ENCODE data around the gene SLC48A1.
"Not testable (repeated sequence)": the region's sequence is repeated elsewhere in the genome, so short reads cannot be mapped to it uniquely, and the experiment has no call there.

SLC48A1 gene

DNA sequence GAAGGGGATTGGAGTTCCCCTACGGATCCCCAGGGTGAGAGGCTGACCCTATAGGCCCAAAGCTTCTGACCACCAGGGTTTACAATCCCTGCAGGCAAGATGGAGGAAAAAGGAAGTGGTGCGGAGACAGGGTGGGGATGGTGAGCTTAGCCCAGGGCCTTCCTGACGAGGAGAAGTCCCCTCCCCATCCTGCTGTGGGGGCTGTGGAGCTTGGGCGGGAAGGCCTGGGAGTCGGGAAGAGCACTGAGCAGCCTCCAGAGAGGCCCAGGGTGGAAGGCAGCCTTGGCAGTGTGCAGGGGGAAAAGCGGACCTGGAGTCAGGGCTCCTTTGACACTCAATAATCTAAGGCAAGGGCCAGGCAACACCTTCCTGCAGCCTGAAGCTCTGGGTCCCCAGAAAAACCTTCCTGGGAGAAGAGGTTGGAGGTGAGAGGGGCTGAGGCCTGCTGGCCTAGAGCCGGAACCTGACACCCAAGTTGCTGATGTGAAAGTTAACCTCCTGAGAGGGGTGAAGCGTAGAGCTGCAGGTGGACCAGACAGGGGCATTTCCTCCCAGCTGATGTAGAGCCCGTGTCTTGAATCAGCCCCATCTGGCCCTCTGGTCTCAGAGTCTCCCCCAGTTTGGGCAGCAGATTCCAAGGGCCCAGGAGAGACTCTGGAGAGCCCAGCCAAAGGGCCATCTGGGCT lies 40.6 kb downstream of the SLC48A1 start:
- DNase-seq = no peak

DNA sequence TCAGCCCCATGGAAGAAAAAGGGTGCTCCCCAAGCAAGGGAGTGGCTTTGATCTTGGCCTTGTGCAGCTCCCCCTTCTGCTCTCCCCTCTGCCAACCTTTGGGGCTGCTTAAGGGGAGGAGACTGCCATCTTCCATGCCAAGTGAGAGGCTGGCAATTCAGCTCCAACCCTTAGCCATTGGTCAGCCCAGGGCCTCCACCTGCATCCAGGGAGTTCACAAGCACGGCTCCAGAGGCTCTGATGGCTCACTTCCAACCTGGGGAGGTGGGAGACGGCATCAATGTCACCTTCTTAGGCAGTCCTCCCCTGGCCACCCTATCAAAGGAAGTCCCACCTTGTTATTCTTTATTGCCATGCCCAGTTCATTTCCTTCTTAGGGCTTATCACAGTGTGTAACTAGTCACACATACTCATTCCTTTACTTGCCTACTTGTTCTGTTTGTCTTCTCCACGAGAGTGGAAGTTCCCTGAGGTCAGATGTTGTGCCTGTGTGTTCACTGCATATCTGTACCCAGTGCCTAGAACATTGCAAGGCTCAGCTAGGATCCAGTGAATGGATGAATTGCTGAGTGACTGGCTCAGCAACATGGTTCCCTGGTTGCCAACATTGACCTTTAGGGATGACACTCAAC lies 41.6 kb downstream of the SLC48A1 start:
- DNase-seq = no peak

DNA sequence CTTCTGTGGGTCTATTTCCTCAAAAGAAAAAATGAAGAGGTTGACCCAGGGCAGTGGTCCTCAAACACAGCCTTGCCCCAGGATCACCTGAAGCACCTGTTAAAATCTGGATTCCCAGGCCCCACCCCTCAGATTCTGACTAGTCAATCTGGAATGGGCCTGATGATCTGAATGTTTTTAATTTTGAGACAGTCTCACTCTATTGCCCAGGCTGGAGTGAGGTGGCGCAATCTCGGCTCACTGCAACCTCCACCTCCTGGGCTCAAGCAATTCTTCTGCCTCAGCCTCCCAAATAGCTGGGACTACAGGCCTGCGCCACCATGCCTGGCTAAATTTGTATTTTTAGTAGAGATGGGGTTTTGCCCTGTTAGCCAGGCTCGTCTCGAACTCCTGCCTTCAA lies 42.4 kb downstream of the SLC48A1 start:
- DNase-seq = not testable (repeated sequence)

DNA sequence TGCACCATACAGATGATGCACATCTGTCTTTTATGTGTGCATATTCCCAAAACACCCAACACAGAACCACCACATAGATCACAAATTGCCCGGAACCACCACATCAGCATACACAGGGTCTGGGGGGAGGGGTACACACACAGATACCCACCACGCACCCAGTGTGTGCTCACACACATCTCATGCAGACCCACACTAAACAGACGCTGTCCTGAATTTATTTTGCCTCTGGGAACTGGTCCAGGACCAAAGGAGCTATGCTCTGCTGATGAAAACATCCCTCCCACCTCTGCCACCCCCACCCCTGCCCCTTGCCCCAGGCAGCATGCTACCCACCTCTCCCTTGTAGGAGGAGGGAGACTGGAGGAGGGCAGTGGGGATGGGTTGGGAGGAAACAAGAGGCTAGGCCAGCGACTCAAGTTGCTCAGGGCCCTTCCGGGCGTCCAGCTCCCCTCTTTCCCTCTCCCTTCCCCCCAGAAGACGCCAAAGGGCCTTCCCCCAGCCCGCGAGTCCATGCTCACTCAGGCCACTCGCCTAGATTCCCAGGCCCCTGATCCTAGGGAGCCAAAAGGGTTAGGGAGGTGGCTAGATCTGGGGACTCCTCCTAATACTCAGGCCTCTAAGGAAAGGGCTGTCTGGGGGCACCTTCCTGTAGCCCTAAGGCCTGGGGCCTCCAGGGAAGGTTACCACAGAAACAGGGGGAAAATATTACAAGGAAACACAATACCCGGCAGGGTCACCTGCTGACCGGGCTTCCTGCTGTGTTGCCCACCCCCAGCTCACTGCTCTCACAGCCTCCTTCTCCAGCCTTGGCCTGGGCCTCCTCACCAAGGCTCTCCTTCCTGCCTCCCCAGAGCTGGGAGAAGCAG lies 43.6 kb downstream of the SLC48A1 start:
- DNase-seq = no peak

DNA sequence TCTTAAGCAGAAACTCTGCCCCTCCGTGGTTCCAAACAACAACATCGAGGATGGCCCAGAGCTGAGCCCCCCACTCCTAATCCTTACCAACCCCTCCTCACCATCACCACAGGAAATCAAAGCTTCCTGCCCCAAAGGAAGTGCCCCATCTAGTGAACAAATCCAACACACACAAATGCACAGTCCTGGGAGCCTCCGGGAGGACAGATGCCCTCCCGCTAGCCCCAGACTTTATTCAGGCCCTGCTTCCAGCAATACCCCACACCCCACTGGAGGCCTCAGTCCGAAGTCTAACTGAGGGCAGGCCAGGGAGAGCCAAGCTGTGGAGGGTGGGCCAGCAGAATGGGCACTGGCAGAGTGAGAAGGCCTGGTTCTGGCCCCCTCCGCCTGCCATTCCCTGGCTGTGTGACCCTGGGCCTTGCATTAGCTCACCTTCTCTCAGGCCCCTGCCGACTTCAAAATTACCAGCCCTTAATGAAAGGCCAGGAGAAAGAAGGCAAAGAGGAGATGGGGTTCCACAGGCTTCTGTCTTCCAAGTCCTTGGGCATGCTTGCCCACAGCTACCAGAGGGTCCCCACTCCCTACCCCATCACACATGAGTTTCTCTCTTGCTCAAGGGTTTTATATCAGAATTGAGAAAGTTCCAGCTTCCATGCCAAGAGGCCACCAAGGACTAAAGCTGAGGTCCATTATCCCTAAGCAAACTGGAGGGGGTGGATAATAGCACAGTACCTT lies 44.4 kb downstream of the SLC48A1 start:
- DNase-seq = no peak

DNA sequence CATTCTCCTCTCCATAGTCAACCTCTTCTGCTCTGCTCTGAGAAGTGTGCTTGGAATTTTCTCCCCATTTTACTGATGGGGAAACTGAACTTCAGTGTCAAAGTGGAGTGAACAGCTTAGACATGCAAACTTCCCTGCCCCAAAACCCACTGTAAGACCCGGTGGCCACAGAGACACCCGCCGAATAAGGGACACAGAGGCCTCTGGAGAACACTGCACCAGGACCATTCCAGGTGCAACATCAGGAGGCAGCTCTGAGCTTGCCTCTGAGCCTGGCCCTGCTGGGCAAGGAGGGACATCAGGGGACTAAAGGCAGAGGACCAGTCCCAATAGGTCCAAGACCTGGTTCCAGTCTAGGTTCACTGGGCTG lies 45.0 kb downstream of the SLC48A1 start:
- DNase-seq = no peak

DNA sequence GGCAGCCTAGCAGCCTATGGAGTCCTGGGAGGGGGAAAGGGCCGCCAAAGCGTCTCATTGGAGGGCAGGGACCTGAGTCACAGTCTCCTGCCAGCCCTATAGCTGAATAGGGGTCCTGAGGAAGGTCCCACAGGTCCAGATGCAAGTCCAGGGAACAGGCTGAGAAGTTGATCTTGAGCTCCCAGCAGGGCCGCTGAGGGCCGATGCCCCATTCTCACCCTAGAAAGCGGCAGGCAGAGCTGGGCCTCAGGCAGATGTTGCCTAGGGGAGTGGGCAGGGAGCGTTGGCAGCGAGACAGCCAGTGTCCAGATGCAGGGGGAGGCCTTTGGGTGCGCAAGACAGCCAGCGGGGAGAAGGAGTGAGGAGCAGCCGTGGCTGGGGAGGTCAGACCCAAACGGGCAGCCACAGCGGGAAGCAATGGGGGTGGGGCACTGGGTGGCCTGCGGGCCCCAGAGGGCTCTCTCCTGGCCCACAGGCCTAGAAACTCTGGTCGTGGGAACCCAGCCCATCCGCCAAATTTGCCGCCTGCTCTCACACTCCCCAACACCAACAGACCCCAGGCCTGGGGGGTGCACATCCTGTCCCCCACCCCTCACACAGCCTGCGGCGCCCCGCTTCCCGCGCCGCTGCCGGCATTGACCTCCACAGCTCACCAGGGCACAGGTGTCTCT lies 45.6 kb downstream of the SLC48A1 start:
- DNase-seq = no peak

DNA sequence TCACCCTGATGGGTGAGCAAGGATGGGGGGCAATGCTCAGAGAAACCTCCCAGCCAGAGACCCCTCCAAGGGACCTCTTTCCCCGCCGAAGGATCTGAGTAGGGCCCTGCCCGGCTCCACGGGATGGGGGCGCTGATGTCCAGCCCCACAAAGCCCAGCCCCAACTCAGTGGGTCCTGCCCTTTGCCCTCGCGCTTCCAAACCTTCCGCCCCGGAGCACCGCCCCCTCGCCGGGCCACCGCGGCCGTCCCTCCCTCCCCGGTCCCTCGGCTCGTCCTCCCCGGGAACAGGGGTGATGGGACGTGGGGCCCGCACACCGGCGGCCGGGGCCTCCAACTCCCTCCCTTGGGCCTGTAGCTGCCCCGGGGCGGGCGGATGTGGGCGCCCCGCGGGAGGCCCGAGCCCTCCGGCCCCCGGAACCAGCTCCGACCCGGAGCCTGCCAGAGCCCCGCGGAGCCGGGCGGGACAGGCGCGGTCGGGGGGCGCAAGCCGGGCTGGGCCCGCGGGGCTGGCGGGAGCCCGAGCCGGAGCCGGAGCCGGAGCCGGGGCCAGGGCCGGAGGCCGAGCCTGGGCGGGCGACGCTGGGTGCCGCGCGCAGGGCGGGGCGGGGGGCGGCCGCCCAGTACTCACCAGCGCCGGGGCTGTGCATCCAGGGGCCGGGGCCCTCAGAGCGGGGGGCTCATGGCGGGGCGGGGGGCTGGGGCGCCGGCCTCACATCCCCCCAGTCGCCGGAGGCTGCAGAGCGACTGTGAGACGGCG lies 46.3 kb downstream of the SLC48A1 start:
- no peak for DNase-seq

DNA sequence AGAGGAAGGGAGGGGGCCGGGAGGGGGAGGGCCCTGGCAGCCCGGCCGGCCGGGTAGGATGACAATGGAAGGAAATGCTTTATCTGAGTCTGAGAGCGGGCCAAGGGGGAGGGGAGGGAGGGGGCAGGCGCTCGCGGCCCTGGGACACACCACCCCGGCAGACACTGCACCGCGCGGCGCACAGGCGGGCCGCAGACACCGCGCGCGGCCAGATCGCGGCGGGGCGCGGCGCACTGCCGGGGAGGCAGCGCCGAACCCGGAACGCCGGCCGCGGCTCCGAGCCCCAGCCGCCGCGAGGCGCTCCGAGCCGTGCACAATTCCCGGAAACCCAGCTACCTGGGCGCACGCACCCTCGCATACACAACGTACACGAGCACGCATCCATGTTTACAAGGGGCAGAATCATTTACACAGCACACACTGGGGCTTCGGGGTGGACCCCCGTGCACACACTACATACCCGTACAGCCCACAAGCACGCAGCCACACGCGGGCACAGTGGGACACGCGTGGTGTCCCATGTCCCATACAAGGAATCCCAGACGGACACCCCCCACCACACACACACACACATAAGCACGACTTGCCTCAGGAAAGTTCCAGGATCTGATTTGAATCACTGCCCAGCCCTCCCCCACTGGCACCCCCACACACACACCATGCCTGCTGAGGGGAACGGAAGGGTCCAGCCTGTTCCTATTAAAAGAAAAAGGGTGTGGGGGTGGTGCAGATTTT lies 47.0 kb downstream of the SLC48A1 start, which contains the start of gene HDAC7:
HDAC7 (minus strand) TSS at position 8 of the 735 bp plus-strand sequence. CDS start 118 bp downstream, outside the sequence.
- no peak for DNase-seq

DNA sequence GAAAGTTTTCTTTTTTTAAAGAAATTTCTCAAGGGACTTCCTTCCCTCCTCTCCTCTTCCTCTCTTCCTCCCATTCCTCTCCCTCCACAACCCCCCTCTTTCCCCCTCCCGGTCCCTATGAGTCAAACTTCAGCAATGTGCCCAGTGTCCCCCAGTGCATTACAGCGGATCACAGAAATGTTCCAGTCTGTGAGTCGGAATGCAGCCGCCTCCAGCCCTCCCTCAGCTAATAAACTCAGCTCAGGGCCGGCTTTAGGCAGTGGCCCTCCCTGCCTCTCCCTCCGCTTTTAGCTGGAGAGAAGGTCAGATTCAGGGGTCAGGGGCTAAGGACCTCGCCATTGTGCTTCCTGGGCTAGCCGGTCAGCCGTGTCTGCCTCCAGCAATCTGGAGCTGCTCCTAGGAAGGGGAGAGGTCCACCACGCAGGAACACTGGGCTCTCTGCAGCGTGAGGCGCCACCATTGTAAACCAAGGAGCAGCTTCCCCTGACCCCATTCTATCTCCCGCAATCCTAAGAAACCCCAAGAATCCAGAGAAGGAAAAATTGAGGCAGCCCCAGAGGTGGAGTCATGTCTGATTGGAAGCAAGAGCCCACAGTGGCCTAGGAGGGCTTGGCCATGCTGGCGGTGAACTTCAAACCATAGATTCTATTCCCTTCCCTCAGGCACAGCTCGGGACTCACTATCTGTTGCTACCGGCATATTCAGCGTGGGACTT lies 47.8 kb downstream of the SLC48A1 start:
- DNase-seq = peak; percentile 74

DNA sequence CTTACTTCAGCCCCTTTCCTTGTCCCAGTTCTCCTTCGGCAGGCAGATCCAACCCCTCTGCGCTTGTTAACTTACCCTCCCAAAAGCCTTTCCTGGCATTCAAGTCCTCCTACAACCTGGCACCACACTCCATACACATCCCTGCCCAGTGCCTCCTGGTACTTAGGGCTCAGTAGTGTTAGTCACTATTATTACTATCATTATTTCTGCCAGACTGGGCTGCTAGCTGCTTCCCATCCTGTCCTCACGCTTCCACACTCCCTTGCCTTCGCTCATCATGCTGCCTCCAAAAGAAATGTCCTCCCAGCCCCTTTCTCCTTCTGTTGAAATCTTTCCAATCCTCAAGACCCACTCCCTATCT lies 48.3 kb downstream of the SLC48A1 start:
- DNase-seq = no peak

DNA sequence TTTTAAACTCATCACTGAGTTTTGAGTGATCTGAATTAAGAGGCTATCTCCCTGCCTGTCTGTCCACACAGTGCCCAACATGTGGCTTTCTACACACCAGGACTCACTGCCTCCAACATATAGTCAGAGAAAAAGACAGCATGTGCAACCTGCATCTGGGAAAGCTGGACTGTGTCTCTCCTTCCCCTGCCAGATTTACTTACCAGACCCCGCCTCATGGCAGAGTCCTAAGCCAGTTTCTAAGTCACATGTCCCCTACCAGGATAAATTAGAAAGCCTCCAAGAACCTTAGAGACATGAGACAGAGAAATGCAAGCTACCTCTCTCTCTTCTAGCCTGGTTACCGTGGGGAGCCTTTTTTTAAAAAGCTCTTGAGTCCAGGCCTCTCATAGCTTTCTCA lies 49.4 kb downstream of the SLC48A1 start:
- no peak for DNase-seq

DNA sequence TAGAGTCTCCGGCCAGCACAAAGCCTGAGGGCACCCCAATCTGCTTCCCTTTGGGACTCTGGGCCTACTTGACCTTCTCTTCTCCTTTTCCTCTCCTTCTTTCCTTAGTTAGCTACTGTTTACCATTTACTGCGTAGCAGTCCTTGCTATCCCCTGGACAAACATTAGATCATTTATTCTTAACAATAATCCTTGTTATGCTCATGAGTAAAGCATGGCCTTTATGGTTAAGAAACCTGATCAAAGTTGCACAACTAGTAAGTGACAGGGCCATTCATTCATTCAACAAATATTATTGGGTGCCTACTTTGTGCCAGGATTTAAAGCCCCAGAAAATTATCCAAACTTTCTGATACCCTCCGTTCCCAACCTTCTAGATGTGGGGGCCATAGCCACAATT lies 49.8 kb downstream of the SLC48A1 start:
- no peak for DNase-seq

DNA sequence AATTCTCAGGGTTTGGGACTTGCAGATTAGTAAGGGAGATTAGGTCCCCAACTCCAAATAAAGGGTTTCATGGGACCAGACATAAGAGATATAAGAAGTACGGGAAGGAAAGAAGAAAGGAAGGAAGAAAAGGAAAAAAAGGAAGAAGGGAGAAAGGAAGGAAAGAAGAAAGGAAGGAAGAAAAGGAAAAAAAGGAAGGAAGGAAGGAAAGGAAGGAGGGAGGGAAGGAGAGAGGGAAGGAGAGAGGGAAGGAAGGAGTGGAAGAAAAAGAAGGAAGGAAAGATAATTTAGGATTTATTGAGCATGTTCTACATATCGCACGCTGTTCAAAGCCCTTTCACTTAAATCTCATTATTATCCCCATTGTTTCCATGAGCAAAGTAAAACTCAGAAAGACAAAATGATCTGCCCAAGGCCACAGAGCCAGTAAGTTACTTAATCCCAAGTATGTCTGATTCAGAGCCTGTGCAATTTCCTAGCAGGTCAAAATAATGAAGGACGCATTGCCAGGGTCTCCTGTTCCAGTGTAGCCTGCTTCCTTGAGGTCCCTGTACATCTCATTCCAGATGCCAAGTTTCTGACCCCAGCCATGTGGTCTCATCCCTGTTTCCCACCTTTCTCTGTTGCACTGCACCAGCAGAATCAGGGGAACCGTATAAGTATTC lies 50.5 kb downstream of the SLC48A1 start:
- DNase-seq = no peak

DNA sequence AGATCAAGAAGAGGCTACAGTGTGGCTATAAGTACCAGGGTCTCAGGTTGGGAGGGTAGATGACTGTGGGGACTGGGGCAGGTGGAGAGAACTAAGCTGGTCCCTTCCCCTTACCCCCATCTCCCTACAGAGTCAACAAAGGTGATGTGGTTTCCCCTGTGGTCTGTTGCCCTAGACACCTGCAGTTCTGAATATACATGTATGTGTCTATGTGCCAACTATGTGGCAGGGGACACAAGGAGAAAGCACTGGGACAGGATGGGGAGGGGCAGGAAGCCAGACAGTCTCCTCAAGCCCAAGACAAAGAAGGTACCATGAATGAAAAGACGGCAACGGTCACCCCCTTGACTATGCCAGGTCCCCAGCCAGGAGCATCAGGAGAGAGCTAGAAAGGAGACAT lies 51.2 kb downstream of the SLC48A1 start:
- no peak for DNase-seq

DNA sequence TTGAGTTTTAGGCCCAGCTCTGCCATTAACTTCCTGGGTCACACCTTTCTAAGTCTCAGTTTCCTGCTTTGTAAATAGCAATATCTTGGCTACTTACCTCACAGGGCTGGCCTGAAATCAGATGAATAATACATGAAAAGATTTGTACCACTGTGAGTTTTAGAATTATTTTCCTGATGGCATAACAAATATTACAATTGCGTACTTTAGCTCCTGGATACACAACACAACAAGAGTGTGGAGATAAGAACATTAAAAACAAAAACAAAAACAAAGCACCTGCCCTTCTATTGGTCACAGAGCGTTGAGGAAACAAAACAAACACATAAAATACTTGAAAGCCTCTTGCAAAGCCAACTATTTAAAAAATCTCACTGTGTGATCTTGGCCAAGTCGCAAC lies 51.6 kb downstream of the SLC48A1 start:
- DNase-seq = no peak

DNA sequence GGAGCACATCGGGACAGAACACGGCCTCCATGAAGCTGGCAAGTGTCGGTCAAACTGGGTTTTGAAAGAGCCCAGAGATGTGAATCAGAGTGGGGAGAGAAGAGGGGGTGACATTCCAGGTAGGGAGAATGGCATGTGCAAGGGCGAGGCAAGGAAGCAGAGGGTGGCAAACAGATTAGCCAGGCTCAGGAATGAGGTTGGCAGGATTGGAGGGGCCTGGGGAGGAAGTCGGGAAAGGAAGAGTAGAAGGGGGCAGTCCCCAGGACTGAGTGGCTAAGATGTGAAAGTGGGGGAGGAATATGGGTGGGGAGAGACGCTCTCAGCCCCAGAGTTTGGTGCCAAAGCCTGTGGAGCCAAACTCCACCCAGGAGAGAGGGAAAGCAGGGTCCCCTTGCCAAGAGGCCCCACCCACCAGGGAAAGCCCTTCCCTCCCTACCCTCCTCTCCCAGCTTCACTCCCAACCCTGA lies 52.2 kb downstream of the SLC48A1 start:
- DNase-seq = no peak

DNA sequence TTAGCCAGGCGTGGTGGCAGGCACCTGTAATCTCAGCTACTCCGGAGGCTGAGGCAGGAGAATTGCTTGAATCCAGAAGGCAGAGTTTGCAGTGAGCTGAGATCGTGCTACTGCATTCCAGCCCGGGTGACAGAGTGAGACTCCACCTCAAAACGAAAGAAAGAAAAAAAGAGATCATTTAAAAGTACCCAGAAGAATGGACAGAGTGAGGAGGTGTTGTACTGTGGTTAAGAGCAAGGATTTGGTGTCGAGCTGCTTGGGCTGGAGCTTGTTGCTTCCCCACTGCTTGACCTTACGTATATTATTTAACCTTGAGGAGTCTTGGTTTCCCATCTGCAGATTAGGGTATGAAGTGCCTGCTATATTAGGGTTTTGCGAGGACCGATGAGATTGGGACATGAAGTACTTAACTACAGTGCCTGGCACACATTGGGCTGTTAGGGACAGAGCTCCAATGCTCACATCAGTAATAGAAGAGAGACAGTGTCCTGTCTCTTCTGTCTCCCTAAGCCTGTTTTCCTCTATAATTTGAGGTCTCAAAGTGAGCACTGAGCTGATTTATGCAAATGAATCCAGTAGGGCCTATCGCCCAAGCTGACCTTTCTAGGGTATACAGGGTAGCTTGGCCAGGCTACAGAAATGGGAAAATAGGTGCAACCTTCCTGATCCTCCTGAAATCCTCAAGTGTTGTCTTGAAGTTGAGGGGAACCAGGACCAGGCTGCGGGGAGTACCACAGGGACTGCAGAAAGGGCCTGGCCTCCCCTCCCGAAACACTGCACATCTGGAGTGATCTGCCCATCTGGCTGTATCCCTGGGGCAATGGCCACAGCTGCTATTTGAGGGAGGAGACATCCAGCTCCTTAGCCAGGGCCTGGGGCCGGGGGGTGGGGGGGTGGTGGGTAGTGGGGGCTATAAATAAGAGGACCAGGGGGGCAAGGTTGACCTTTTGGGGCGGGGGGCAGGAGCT lies 55.3 kb downstream of the SLC48A1 start:
- DNase-seq = no peak
